Panc1 (cell line): ENCODE results near the gene SNX13.

ENCODE experiments used
- POLR2AphosphoS5 ChIP-seq: IDR thresholded peaks from 2 replicates; pipeline ENCODE4 v1.6.1; 2012; ENCODE audit warnings: mild to moderate bottlenecking, low read depth, low read length, moderate library complexity
- SIN3A ChIP-seq: IDR thresholded peaks from 2 replicates; pipeline ENCODE4 v1.6.1; 2012; ENCODE audit warnings: low read depth, mild to moderate bottlenecking, low read length, moderate library complexity, borderline replicate concordance; ENCODE audit not compliant: insufficient read depth
- TCF7L2 ChIP-seq: IDR thresholded peaks from 2 replicates; pipeline ENCODE4 v1.6.1; 2011; ENCODE audit warnings: mild to moderate bottlenecking, low read depth, low read length, inconsistent platforms
- TF ChIP-seq, protein P1 (sequence below): fragments of 450-650 bp; IDR thresholded peaks from 2 replicates; pipeline ENCODE4 v1.5.1; 2017; ENCODE audit warnings: mild to moderate bottlenecking
- TF ChIP-seq, protein P2 (sequence below), 2 experiments: IDR thresholded peaks; 2 replicates each; pipeline ENCODE4 v1.6.1; 2011 to 2012; ENCODE audit warnings: low read depth in 2 of 2, control low read depth in 1 of 2, low read length in 1 of 2, mild to moderate bottlenecking in 1 of 2, moderate library complexity in 1 of 2; ENCODE audit not compliant: insufficient read depth in 1 of 2

DNA sequence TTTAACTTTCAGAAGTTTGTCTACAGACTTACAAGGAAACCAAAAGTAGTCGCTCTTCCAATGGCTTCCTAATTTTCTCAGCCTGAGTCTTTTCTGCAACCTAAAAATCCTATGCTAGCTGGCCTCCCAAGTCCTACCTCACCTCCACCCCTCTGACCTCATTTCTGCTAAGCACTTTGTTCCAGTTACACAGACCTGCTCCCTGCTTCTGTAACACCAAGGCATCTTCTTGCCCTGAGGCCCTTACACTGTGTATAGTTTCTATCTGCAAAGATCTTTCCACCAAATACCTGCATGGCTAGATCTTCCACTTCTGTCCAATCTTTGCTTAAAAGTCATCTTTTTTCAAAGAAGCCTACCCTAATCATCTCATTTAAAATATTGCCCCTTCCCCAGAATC, 1.9 kb upstream of the SNX13 start:
- TF ChIP-seq POLR2AphosphoS5, result no peak
- no peak for TF ChIP-seq SIN3A
- TF ChIP-seq, protein P1, sequence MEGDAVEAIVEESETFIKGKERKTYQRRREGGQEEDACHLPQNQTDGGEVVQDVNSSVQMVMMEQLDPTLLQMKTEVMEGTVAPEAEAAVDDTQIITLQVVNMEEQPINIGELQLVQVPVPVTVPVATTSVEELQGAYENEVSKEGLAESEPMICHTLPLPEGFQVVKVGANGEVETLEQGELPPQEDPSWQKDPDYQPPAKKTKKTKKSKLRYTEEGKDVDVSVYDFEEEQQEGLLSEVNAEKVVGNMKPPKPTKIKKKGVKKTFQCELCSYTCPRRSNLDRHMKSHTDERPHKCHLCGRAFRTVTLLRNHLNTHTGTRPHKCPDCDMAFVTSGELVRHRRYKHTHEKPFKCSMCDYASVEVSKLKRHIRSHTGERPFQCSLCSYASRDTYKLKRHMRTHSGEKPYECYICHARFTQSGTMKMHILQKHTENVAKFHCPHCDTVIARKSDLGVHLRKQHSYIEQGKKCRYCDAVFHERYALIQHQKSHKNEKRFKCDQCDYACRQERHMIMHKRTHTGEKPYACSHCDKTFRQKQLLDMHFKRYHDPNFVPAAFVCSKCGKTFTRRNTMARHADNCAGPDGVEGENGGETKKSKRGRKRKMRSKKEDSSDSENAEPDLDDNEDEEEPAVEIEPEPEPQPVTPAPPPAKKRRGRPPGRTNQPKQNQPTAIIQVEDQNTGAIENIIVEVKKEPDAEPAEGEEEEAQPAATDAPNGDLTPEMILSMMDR, result no peak
- TF ChIP-seq TCF7L2, result no peak
- TF ChIP-seq, protein P2, sequence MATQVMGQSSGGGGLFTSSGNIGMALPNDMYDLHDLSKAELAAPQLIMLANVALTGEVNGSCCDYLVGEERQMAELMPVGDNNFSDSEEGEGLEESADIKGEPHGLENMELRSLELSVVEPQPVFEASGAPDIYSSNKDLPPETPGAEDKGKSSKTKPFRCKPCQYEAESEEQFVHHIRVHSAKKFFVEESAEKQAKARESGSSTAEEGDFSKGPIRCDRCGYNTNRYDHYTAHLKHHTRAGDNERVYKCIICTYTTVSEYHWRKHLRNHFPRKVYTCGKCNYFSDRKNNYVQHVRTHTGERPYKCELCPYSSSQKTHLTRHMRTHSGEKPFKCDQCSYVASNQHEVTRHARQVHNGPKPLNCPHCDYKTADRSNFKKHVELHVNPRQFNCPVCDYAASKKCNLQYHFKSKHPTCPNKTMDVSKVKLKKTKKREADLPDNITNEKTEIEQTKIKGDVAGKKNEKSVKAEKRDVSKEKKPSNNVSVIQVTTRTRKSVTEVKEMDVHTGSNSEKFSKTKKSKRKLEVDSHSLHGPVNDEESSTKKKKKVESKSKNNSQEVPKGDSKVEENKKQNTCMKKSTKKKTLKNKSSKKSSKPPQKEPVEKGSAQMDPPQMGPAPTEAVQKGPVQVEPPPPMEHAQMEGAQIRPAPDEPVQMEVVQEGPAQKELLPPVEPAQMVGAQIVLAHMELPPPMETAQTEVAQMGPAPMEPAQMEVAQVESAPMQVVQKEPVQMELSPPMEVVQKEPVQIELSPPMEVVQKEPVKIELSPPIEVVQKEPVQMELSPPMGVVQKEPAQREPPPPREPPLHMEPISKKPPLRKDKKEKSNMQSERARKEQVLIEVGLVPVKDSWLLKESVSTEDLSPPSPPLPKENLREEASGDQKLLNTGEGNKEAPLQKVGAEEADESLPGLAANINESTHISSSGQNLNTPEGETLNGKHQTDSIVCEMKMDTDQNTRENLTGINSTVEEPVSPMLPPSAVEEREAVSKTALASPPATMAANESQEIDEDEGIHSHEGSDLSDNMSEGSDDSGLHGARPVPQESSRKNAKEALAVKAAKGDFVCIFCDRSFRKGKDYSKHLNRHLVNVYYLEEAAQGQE (IDR thresholded peaks at IDR 0.05; ENCODE audit: insufficient read depth in 1 of 2, low read depth in 2 of 2, low read length in 1 of 2), result no peak
